ENCODE data around the gene SSH3. TPM values are rescaled to one million over a fixed set of nuclear protein-coding genes. Genes with fewer than 3 reads are reported as not detected.

Gene SSH3
- total RNA-seq, 1 donor from 2014 or later: 55.4 TPM

DNA sequence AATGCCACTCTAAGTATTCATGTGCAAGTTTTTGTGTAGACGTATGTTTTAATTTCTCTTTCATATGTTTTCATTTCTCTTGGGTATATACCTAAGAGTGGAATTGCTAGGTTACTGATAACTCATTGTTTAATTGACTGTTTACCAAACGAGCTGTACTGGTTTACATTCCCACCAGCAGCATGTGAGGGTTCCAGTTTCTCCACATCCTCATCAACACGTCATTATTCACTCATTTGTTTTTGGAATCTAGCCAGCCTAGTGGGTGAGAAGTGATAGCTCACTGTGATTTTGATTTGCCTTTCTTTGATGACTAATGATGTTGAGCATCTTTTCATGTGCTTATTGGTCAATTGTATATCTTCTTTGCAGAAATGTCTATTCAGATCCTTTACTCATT, 10.2 kb upstream of the SSH3 start:
- Mint-ChIP-seq H3K36me3 (peaks cover 35% of the 10 kb centered on the region), H3K4me3 (no peak overlapping the region), H3K27me3 (ENCODE audit: low read depth) (no peaks in the 10 kb centered on the region), H3K27ac (no peak overlapping the region), H3K9me3 (peaks cover 14% of the 10 kb centered on the region), H3K4me1 (peaks cover 14% of the 10 kb centered on the region)
- no peak for DNase-seq (ENCODE audit: low spot score in 2 of 2, unreplicated experiment in 2 of 2)
- TF ChIP-seq, protein P1, sequence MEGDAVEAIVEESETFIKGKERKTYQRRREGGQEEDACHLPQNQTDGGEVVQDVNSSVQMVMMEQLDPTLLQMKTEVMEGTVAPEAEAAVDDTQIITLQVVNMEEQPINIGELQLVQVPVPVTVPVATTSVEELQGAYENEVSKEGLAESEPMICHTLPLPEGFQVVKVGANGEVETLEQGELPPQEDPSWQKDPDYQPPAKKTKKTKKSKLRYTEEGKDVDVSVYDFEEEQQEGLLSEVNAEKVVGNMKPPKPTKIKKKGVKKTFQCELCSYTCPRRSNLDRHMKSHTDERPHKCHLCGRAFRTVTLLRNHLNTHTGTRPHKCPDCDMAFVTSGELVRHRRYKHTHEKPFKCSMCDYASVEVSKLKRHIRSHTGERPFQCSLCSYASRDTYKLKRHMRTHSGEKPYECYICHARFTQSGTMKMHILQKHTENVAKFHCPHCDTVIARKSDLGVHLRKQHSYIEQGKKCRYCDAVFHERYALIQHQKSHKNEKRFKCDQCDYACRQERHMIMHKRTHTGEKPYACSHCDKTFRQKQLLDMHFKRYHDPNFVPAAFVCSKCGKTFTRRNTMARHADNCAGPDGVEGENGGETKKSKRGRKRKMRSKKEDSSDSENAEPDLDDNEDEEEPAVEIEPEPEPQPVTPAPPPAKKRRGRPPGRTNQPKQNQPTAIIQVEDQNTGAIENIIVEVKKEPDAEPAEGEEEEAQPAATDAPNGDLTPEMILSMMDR (IDR thresholded peaks at IDR 0.05; ENCODE audit: unreplicated experiment): no peak

DNA sequence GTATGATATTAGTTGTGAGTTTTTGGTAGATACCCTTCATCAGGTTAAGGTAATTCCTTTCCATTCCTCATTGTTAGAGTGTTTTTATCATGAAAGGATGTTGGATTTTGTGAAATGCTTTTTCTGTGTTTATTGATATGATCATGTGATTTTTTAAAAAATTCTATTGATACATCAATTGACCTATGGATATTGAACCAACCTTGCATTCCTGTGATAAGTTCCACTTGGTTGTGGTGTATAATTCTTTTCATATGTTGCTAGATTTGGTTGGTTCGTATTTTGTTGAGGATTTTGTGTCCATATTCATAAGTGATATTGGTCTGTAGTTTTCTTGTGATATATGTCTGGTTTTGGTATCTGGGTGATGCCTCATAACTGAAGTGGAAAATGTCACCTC, 7.5 kb upstream of the SSH3 start:
- no peak overlapping the region for H3K27ac Mint-ChIP-seq
- no peaks in the 10 kb centered on the region for H3K27me3 Mint-ChIP-seq (ENCODE audit: low read depth)
- H3K9me3 Mint-ChIP-seq: peaks cover 14% of the 10 kb centered on the region
- H3K4me1 Mint-ChIP-seq: peaks cover 8% of the 10 kb centered on the region
- TF ChIP-seq, protein P1 (IDR thresholded peaks at IDR 0.05; ENCODE audit: unreplicated experiment): no peak
- DNase-seq (ENCODE audit: low spot score in 2 of 2, unreplicated experiment in 2 of 2): no peak
- peaks cover 50% of the 10 kb centered on the region for H3K36me3 Mint-ChIP-seq
- H3K4me3 Mint-ChIP-seq: no peak overlapping the region

DNA sequence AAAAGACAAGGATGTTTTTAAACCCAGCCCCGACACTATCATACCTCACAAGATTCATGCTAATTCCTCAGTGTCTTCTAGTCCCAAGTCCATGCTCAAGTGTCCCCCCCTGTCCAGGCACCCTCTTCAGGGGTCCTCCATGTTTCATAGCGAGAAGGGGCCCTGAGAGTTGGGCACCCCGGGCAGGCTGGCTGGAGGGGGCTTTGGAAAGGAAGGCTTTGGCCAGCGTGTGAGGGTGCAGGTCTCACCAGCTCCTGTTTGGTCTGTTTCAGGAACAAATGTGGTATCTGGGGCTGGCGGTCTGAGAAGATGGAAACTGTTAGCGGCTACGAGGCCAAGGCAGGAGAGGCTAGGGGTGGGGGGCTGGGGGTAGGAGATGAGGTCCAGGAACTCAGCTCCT, 4.5 kb upstream of the SSH3 start:
- H3K4me3 Mint-ChIP-seq: no peak overlapping the region
- peaks cover 40% of the 10 kb centered on the region for H3K36me3 Mint-ChIP-seq
- DNase-seq (ENCODE audit: low spot score in 2 of 2, unreplicated experiment in 2 of 2): no peak
- H3K9me3 Mint-ChIP-seq: peaks cover 14% of the 10 kb centered on the region
- H3K27me3 Mint-ChIP-seq (ENCODE audit: low read depth): no peaks in the 10 kb centered on the region
- H3K27ac Mint-ChIP-seq: no peak overlapping the region
- TF ChIP-seq, protein P1 (IDR thresholded peaks at IDR 0.05; ENCODE audit: unreplicated experiment): no peak
- peaks cover 9% of the 10 kb centered on the region for H3K4me1 Mint-ChIP-seq

DNA sequence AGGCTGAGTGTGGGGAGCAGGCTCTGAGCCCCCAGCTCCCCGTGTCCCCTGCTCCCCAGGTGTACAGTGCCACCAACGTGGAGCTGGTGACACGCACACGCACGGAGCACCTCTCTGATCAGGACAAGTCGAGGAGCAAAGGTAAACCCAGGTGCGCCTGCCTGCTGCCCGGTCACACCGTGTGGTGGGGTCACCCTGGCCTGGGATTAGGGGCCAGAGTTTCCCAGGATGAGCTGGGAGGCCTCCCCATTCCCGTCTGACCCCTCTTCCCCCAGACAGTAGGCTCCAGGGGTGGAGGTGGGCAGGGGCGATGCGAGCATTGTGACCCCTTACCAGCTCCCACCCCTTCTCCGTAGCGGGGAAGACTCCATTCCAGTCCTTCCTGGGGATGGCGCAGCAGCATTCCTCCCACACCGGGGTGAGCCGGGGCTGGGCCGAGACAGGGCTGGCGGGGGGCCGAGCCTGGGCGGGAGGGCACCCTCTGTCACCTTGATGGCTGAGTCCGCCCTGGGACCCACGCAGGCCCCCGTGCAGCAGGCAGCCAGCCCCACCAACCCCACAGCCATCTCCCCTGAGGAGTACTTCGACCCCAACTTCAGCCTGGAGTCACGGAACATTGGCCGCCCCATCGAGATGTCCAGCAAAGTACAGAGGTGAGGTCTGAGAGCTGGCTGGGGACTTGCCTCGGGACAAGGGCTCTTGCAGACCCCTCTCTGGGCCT, 3.7 kb upstream of the SSH3 start:
- H3K36me3 Mint-ChIP-seq: peaks cover 36% of the 10 kb centered on the region
- peaks cover 14% of the 10 kb centered on the region for H3K9me3 Mint-ChIP-seq
- peaks cover 15% of the 10 kb centered on the region for H3K4me1 Mint-ChIP-seq
- no peaks in the 10 kb centered on the region for H3K27me3 Mint-ChIP-seq (ENCODE audit: low read depth)
- no peak overlapping the region for H3K4me3 Mint-ChIP-seq
- TF ChIP-seq, protein P1 (IDR thresholded peaks at IDR 0.05; ENCODE audit: unreplicated experiment): no peak
- DNase-seq (ENCODE audit: low spot score in 2 of 2, unreplicated experiment in 2 of 2): no peak
- no peak overlapping the region for H3K27ac Mint-ChIP-seq

DNA sequence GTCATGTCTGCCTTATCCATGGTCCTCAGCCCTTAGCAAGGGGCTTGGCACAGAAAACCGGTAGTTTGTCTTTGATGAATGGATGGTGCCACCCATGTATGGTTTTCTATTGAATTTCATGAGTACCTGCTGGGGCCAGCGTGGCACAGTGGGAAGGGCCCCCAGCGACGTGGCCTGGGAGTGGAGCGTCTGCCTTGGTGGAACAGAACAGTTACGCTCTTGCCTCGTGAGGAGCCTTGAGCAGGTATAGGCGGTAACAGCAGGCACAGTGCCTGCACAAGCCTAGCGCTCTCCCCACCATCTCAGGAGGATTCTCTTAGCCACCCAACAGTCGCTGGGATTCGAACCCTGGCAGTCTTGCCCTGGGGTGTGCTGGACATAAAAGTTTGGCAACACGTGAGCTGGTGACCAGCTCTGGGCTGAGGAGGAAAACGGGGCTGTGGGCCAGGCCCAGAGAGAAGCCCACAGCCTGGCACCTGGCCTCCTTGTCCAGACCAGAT, 3.0 kb upstream of the SSH3 start:
- H3K27ac Mint-ChIP-seq: no peak overlapping the region
- H3K9me3 Mint-ChIP-seq: peaks cover 14% of the 10 kb centered on the region
- peaks cover 19% of the 10 kb centered on the region for H3K4me1 Mint-ChIP-seq
- TF ChIP-seq, protein P1 (IDR thresholded peaks at IDR 0.05; ENCODE audit: unreplicated experiment): no peak
- peaks cover 34% of the 10 kb centered on the region for H3K36me3 Mint-ChIP-seq
- H3K27me3 Mint-ChIP-seq (ENCODE audit: low read depth): no peaks in the 10 kb centered on the region
- no peak for DNase-seq (ENCODE audit: low spot score in 2 of 2, unreplicated experiment in 2 of 2)
- no peak overlapping the region for H3K4me3 Mint-ChIP-seq

All from mesothelial cell of epicardium (in vitro differentiated cells).